ENCODE data around the gene LOXL1.

DNA sequence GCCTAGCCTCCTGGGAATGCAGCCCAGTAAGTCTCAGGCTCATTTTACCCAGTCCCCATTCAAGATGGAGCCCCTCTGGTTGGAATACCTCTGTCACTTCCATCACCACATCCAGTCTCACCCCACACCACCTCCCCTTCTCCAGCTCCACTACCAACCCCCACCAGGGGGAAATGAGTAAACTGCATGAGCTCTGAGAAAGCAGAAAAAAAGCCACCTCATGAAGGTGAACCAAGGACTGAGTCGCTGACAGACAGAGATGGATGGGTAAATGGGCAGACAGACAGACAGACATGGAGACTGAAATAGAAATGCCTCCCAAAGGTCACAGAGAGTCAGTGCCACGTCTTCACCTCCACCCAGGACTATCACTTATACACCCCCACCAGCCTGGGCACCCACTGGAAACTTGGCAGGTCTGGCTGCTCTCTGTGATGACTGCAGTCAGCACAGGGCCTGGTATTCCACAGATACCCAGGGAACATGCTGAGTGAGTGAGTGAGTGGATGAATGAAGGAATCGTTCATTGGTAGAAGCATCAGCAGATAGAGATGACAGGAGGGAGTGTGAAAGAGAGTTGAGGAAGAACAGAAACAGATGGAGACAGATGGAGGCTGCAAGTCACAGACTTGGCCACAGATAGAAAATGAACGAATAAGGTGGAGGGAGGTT is 4.9 kb upstream of the LOXL1 start:
- no peak for TF ChIP-seq EZH2 (IDR thresholded peaks at IDR 0.05; ENCODE audit: borderline replicate concordance, low read depth, low read length, poor library complexity, severe bottlenecking)
- TF ChIP-seq, protein P1, sequence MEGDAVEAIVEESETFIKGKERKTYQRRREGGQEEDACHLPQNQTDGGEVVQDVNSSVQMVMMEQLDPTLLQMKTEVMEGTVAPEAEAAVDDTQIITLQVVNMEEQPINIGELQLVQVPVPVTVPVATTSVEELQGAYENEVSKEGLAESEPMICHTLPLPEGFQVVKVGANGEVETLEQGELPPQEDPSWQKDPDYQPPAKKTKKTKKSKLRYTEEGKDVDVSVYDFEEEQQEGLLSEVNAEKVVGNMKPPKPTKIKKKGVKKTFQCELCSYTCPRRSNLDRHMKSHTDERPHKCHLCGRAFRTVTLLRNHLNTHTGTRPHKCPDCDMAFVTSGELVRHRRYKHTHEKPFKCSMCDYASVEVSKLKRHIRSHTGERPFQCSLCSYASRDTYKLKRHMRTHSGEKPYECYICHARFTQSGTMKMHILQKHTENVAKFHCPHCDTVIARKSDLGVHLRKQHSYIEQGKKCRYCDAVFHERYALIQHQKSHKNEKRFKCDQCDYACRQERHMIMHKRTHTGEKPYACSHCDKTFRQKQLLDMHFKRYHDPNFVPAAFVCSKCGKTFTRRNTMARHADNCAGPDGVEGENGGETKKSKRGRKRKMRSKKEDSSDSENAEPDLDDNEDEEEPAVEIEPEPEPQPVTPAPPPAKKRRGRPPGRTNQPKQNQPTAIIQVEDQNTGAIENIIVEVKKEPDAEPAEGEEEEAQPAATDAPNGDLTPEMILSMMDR (conservative IDR thresholded peaks at IDR 0.05; ENCODE audit: low read depth, low read length), result no peak

Measured in A673 (cell line).